Measurements from ENCODE around the gene DENND2C.

Gene DENND2C

GRCh38 chr1:114540821-114541220 lies 129.0 kb downstream of the DENND2C start:
- no peak for DNase-seq

DNA sequence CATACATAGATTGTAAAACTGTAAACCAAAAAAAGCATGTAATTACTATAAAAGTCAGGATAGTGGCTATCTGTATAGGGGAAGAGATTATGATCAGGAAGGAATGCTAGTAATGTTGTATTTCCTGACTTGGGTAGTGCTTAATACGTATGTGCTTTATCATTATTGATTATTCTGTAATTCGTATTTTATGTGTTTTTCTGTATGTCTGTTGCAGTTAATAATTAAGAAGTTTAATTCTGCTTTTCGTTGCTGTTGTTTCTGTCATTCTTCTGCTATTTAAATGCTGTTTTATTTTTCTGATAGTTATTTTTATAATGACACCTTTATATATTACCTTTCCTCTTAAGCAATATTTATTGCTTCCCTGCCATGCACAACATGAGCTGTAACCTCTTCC lies 129.6 kb downstream of the DENND2C start:
- no peak for DNase-seq

DNA sequence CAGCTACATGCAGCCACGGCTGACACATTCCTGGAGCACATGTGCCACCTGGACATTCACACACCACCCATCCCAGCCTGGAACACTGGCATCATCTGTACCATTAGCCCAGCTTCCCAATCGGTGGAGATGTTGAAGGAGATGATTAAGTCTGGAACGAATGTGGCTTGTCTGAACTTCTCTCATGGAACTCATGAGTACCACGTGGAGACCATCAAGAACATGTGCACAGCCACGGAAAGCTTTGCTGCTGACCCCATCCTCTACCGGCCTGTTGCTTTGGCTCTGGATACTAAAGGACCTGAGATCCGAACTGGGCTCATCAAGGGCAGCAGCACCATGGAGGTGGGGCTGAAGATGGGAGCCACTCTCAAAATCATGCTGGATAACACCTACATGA lies 133.8 kb downstream of the DENND2C start:
- no peak for DNase-seq

DNA sequence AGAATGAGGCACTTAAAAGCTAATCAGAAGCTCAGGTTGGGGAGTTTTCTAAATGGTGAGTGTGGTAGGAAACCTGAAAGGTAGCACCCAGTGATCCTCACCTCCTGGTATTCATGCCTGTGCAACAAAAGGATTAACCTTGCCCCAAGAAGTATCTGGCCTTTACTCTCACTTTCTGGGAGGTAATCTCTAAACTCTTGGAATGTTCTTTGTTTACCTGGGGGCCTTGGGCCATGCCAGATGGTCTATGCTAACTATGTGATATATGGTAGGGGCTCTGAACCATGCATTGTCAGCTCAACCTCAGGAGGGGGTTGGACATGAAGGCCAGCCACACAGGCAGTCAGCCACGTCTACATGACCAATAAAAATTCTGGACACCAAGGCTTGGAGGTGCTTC lies 134.4 kb downstream of the DENND2C start:
- DNase-seq = no peak
